Smooth muscle cell (in vitro differentiated cells): ENCODE results near the gene SEZ6L2. TPM values are rescaled to one million over a fixed set of nuclear protein-coding genes. Genes with fewer than 3 reads are reported as not detected.
A peak's percentile ranks its signal among the peaks of the same experiment; 100 is the strongest.

ENCODE experiments used
- DNase-seq: peaks from one replicate; lab custom pipeline; 2025; ENCODE audit not compliant: unreplicated experiment; lab: John Stamatoyannopoulos, UW
- H2AFZ ChIP-seq: fragments of 200-600 bp; sonication (generic); 2 replicates; pipeline ENCODE4 v1.6.0; 2016; ENCODE audit warnings: antibody characterized with exemption, low read depth, mild to moderate bottlenecking
- H3F3A ChIP-seq: fragments of 200-600 bp; sonication (generic); 2 replicates; pipeline ENCODE4 v1.6.0; 2017; ENCODE audit warnings: antibody characterized with exemption, low read depth
- H3K27ac ChIP-seq: fragments of 200-600 bp; sonication (generic); 2 replicates; pipeline ENCODE4 v1.5.1; 2016; ENCODE audit warnings: low read depth, mild to moderate bottlenecking
- H3K27me3 ChIP-seq: fragments of 200-600 bp; sonication (generic); 2 replicates; pipeline ENCODE4 v1.6.1; 2016; ENCODE audit warnings: low read depth, mild to moderate bottlenecking
- H3K36me3 ChIP-seq: fragments of 200-600 bp; sonication (generic); 2 replicates; pipeline ENCODE4 v1.5.1; 2016; ENCODE audit warnings: low read depth
- H3K4me1 ChIP-seq: fragments of 200-600 bp; sonication (generic); 2 replicates; pipeline ENCODE4 v1.5.1; 2016; ENCODE audit warnings: low read depth
- H3K4me2 ChIP-seq: fragments of 200-600 bp; sonication (generic); 2 replicates; pipeline ENCODE4 v1.6.0; 2016; ENCODE audit warnings: mild to moderate bottlenecking
- H3K4me3 ChIP-seq: fragments of 200-600 bp; sonication (generic); 2 replicates; pipeline ENCODE4 v1.5.1; 2016; ENCODE audit warnings: mild to moderate bottlenecking
- H3K79me2 ChIP-seq: fragments of 200-600 bp; sonication (generic); 2 replicates; pipeline ENCODE4 v1.6.0; 2016; ENCODE audit warnings: low read depth, mild to moderate bottlenecking
- H3K9ac ChIP-seq: fragments of 200-600 bp; sonication (generic); 2 replicates; pipeline ENCODE4 v1.6.0; 2016; ENCODE audit warnings: low read depth
- H3K9me3 ChIP-seq: fragments of 200-600 bp; sonication (generic); replicated peaks from 2 replicates; pipeline ENCODE4 v1.5.1; 2016; ENCODE audit warnings: low read depth
- H4K20me1 ChIP-seq: fragments of 200-600 bp; sonication (generic); 2 replicates; pipeline ENCODE4 v1.6.0; 2016; ENCODE audit warnings: low read depth
- CTCF ChIP-seq: fragments of 200-600 bp; sonication (generic); IDR thresholded peaks from 2 replicates; pipeline ENCODE4 v1.5.1; 2017; ENCODE audit warnings: borderline replicate concordance, mild to moderate bottlenecking, antibody characterized with exemption; ENCODE audit not compliant: insufficient read depth, poor library complexity, severe bottlenecking
- WGBS: methylation state at CpG from one replicate; pipeline ENCODE4 v1.1.7; 2016; ENCODE audit warnings: low lambda C conversion rate; 5-methylcytosine and 5-hydroxymethylcytosine counted together
- polyA plus RNA-seq: library from polyadenylated mRNA; unstranded; fragments of >200 nt; fragmentation: Nextera tagmentation; extraction: Ambion mirVana; gene quantifications from 2 replicates; pipeline ENCODE4 v1.2.1, GENCODE V29; 2016
- total RNA-seq: library from RNA; depleted of rRNA; stranded (reverse); fragments of >200 nt; gene quantifications from 2 replicates; pipeline ENCODE4 v1.2.3, GENCODE V29; 2014

Gene SEZ6L2
- total and polyA plus RNA-seq, 2 experiments from 2014 or later: 46.1 to 178 TPM

GRCh38 chr16:29857133-29857760, 42.1 kb downstream of the SEZ6L2 start:
- H3K27ac ChIP-seq: peak overlapping the region; percentile 71
- no peak overlapping the region for H3K9ac ChIP-seq
- DNase-seq: no peak

GRCh38 chr16:29854520-29855100, 44.7 kb downstream of the SEZ6L2 start:
- H3K4me1 ChIP-seq: no peaks in the 10 kb centered on the region
- H3K9ac ChIP-seq: no peak overlapping the region
- H3K4me2 ChIP-seq: no peak overlapping the region
- WGBS: 93% methylated on average over 5 of the region's 5 CpGs
- DNase-seq: no peak
- H3K79me2 ChIP-seq: no peaks in the 10 kb centered on the region
- no peak for TF ChIP-seq CTCF
- H3K27me3 ChIP-seq: no peaks in the 10 kb centered on the region
- H4K20me1 ChIP-seq: no peaks in the 10 kb centered on the region
- no peak overlapping the region for H3K4me3 ChIP-seq
- no peaks in the 10 kb centered on the region for H3K9me3 ChIP-seq
- no peaks in the 10 kb centered on the region for H3K36me3 ChIP-seq
- H3K27ac ChIP-seq: no peak overlapping the region
- no peak overlapping the region for H2AFZ ChIP-seq
- H3F3A ChIP-seq: no peaks in the 10 kb centered on the region

More at GRCh38 chr16:29857133-29857760, 42.1 kb downstream of the SEZ6L2 start:
- peaks cover 9% of the 10 kb centered on the region for H3K79me2 ChIP-seq
- H3K4me3 ChIP-seq: no peak overlapping the region
- H3K4me2 ChIP-seq: peak overlapping the region; percentile 42
- no peak overlapping the region for H2AFZ ChIP-seq
- TF ChIP-seq CTCF: no peak
- H4K20me1 ChIP-seq: no peaks in the 10 kb centered on the region
- no peaks in the 10 kb centered on the region for H3K27me3 ChIP-seq
- H3K9me3 ChIP-seq: no peaks in the 10 kb centered on the region
- peaks cover 10% of the 10 kb centered on the region for H3K4me1 ChIP-seq
- 37% methylated on average over 7 of the region's 7 CpGs for WGBS
- H3K36me3 ChIP-seq: no peaks in the 10 kb centered on the region
- H3F3A ChIP-seq: no peaks in the 10 kb centered on the region

- no peak overlapping the region for H3K27ac ChIP-seq
- 83% methylated on average over 7 of the region's 7 CpGs for WGBS
- H3K4me3 ChIP-seq: no peak overlapping the region
- H3K36me3 ChIP-seq: no peaks in the 10 kb centered on the region
- H3K9me3 ChIP-seq: no peaks in the 10 kb centered on the region
- H2AFZ ChIP-seq: no peak overlapping the region
- TF ChIP-seq CTCF: no peak
- no peaks in the 10 kb centered on the region for H3K27me3 ChIP-seq
- H4K20me1 ChIP-seq: no peaks in the 10 kb centered on the region
- no peaks in the 10 kb centered on the region for H3K79me2 ChIP-seq
- no peak overlapping the region for H3K4me2 ChIP-seq
- no peaks in the 10 kb centered on the region for H3F3A ChIP-seq
- no peak overlapping the region for H3K9ac ChIP-seq
- no peak for DNase-seq
- no peaks in the 10 kb centered on the region for H3K4me1 ChIP-seq
Observed at GRCh38 chr16:29852654-29853053, 46.7 kb downstream of the SEZ6L2 start.

GRCh38 chr16:29850998-29851397, 48.4 kb downstream of the SEZ6L2 start:
- no peaks in the 10 kb centered on the region for H3K4me1 ChIP-seq
- no peaks in the 10 kb centered on the region for H3K27me3 ChIP-seq
- H3K9ac ChIP-seq: no peak overlapping the region
- no peak overlapping the region for H3K4me2 ChIP-seq
- no peaks in the 10 kb centered on the region for H3K79me2 ChIP-seq
- no peaks in the 10 kb centered on the region for H3F3A ChIP-seq
- TF ChIP-seq CTCF: no peak
- DNase-seq: no peak
- H3K27ac ChIP-seq: no peak overlapping the region
- H3K36me3 ChIP-seq: no peaks in the 10 kb centered on the region
- no peak overlapping the region for H2AFZ ChIP-seq
- no peaks in the 10 kb centered on the region for H4K20me1 ChIP-seq
- 88% methylated on average over 3 of the region's 3 CpGs for WGBS
- H3K4me3 ChIP-seq: no peak overlapping the region
- H3K9me3 ChIP-seq: no peaks in the 10 kb centered on the region
